GM19372 (cell line): ENCODE data around the gene ASPHD2.

Source experiments
- ATAC-seq: cut with Tn5 transposase; IDR thresholded peaks from one replicate; pipeline ENCODE4 v1.9.1; 2021; ENCODE audit warnings: mild to moderate bottlenecking, low read depth, moderate library complexity; ENCODE audit not compliant: unreplicated experiment

The ASPHD2 gene

GRCh38 chr22:26489447-26490036, 60.5 kb downstream of the ASPHD2 start:
- ATAC-seq, result no peak

GRCh38 chr22:26492220-26492619, 63.2 kb downstream of the ASPHD2 start:
- no peak for ATAC-seq

DNA sequence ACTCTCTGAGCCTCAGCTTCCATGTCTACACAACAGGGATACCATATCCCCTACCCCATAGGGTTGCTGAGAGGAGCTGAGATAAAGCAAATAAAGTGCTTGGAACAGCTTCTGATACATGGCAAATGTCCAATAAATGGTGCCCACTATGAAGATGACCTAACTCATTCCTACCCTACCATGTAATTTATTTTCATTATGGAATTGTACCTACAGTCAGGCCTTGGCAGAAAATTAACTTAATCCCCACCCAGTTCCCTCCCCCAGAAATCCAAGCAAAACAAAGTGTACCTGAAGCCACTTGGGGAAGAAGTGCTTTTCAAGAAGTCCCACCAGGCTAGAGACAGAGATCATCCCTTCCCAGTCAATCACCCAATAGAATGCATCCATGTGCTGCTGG, 65.4 kb downstream of the ASPHD2 start:
- no peak for ATAC-seq
